ENCODE data around the gene TECRL. TPM values are rescaled to one million over a fixed set of nuclear protein-coding genes. Genes with fewer than 3 reads are reported as not detected.

TECRL gene
- total and polyA plus RNA-seq, 10 of the 15 experiments (the other 5 are each of a cell fraction or from before 2014, with no cell fraction given): 0.10 TPM; not detected in 9

- TF ChIP-seq BCL3 (IDR thresholded peaks at IDR 0.05; ENCODE audit: borderline replicate concordance, insufficient read depth, low read depth, low read length, poor library complexity, severe bottlenecking) (no peak), SP1 (IDR thresholded peaks at IDR 0.05; ENCODE audit: low read depth, low read length) (no peak)
These were observed 6.6 kb downstream of the TECRL start (continued) for GRCh38 chr4:64402684-64403083.

GRCh38 chr4:64399313-64400109 is 9.7 kb downstream of the TECRL start:
- Histone ChIP-seq H4K20me1 (ENCODE audit: control insufficient read depth, insufficient read depth) (no peaks in the 10 kb centered on the region), H3K79me2 (ENCODE audit: control insufficient read depth, insufficient read depth, low read length) (no peaks in the 10 kb centered on the region), H3K9me3 (replicated peaks; ENCODE audit: control insufficient read depth, insufficient read depth, low read length) (no peaks in the 10 kb centered on the region), H3K4me3 (no peak overlapping the region), H2AFZ (ENCODE audit: control insufficient read depth, low read depth, low read length) (no peak overlapping the region), H3K4me2 (ENCODE audit: control insufficient read depth, insufficient read depth) (no peak overlapping the region), H3K36me3 (ENCODE audit: control insufficient read depth in 2 of 2, insufficient read depth in 2 of 2, low read length in 1 of 2) (no peaks in the 10 kb centered on the region), H3K27ac (ENCODE audit: control insufficient read depth, insufficient read depth) (no peak overlapping the region), H3K4me1 (ENCODE audit: control insufficient read depth, insufficient read depth, low read length) (no peaks in the 10 kb centered on the region), H3K27me3 (replicated peaks in 1 of 2; ENCODE audit: control insufficient read depth in 2 of 2, insufficient read depth in 2 of 2, low read length in 1 of 2) (no peaks in the 10 kb centered on the region), H3K9ac (ENCODE audit: control insufficient read depth, insufficient read depth, low read length) (no peak overlapping the region)
- WGBS (ENCODE audit: insufficient coverage, insufficient replicate concordance, low lambda C conversion rate, missing lambda C conversion rate): 25% methylated on average over 5 of the region's 5 CpGs
- CTCF ChIA-PET: no interaction called here
- ATAC-seq (no peak), DNase-seq (ENCODE audit: low read depth, low spot score) (no peak), FAIRE-seq (no peak)
- in situ Hi-C loops (cut with MboI): no loop called here
- RAD21 ChIA-PET (ENCODE audit: unreplicated experiment): no interaction called here
- SMC1A ChIA-PET (ENCODE audit: uncharacterized antibody, unreplicated experiment): no interaction called here
- BruUV-seq (replicated peaks): no TSS peak
- TF ChIP-seq YBX1 (IDR thresholded peaks at IDR 0.05) (no peak), MTA3 (IDR thresholded peaks at IDR 0.05; ENCODE audit: borderline replicate concordance, low read length) (no peak), ASH2L (IDR thresholded peaks at IDR 0.05; ENCODE audit: borderline replicate concordance, low read depth) (no peak), CHD2 (IDR thresholded peaks at IDR 0.05; ENCODE audit: borderline replicate concordance, low read depth, low read length) (no peak), FOS (IDR thresholded peaks at IDR 0.05; ENCODE audit: borderline replicate concordance, extremely low read depth, insufficient read length) (no peak), POU2F2 (IDR thresholded peaks at IDR 0.05; ENCODE audit: borderline replicate concordance, low read depth, low read length) (no peak), BMI1 (IDR thresholded peaks at IDR 0.05; ENCODE audit: borderline replicate concordance) (no peak), USF2 (IDR thresholded peaks at IDR 0.05; ENCODE audit: borderline replicate concordance, low read depth, low read length) (no peak), ZBTB33 (IDR thresholded peaks at IDR 0.05) (no peak), NFYB (IDR thresholded peaks at IDR 0.05; ENCODE audit: insufficient read depth, low read depth, low read length) (no peak), MAX (IDR thresholded peaks at IDR 0.05; ENCODE audit: low read depth, low read length) (no peak), MLLT1 (IDR thresholded peaks at IDR 0.05) (no peak), CREB1 (IDR thresholded peaks at IDR 0.05; ENCODE audit: low read depth) (no peak), TCF3 (IDR thresholded peaks at IDR 0.05; ENCODE audit: borderline replicate concordance, insufficient read depth, low read depth, low read length) (no peak)
- intact Hi-C loops (cut with micrococcal nuclease; ENCODE audit: unreplicated experiment): no loop called here
- POLR2A ChIA-PET: no interaction called here
